Measurements from ENCODE around the gene NUAK1.
A peak's percentile ranks its signal among the peaks of the same experiment; 100 is the strongest.

The NUAK1 gene

GRCh38 chr12:106062693-106063092 lies 76.1 kb downstream of the NUAK1 start:
- DNase-seq (ENCODE audit: low spot score), result no peak

- no peak for DNase-seq (ENCODE audit: low spot score)
Observed at GRCh38 chr12:106058256-106059182, 80.2 kb downstream of the NUAK1 start.

GRCh38 chr12:106054049-106054448 lies 84.7 kb downstream of the NUAK1 start:
- DNase-seq (ENCODE audit: low spot score), result no peak

GRCh38 chr12:106051853-106052531 lies 86.8 kb downstream of the NUAK1 start:
- DNase-seq (ENCODE audit: low spot score), result no peak

GRCh38 chr12:106049546-106049945 lies 89.2 kb downstream of the NUAK1 start:
- no peak for DNase-seq (ENCODE audit: low spot score)

- peak; percentile 80 for DNase-seq (ENCODE audit: low spot score)
Observed at GRCh38 chr12:106049105-106049504, 89.6 kb downstream of the NUAK1 start.

GRCh38 chr12:106048676-106049075 lies 90.1 kb downstream of the NUAK1 start:
- DNase-seq (ENCODE audit: low spot score), result no peak

- no peak for DNase-seq (ENCODE audit: low spot score)
Observed at GRCh38 chr12:106048016-106048415, 90.7 kb downstream of the NUAK1 start.

- no peak for DNase-seq (ENCODE audit: low spot score)
Observed at GRCh38 chr12:106046947-106047346, 91.8 kb downstream of the NUAK1 start.

GRCh38 chr12:106046301-106046846 lies 92.4 kb downstream of the NUAK1 start:
- DNase-seq (ENCODE audit: low spot score), result no peak

GRCh38 chr12:106045251-106045674 lies 93.5 kb downstream of the NUAK1 start:
- no peak for DNase-seq (ENCODE audit: low spot score)

- DNase-seq (ENCODE audit: low spot score), result no peak
Observed at GRCh38 chr12:106044773-106045172, 94.0 kb downstream of the NUAK1 start.

GRCh38 chr12:106042037-106042436 lies 96.7 kb downstream of the NUAK1 start:
- no peak for DNase-seq (ENCODE audit: low spot score)

GRCh38 chr12:106040521-106040920 lies 98.2 kb downstream of the NUAK1 start:
- no peak for DNase-seq (ENCODE audit: low spot score)

- DNase-seq (ENCODE audit: low spot score), result no peak
Observed at GRCh38 chr12:106039646-106040404, 98.9 kb downstream of the NUAK1 start.

- no peak for DNase-seq (ENCODE audit: low spot score)
Observed at GRCh38 chr12:106039242-106039641, 99.5 kb downstream of the NUAK1 start.

GRCh38 chr12:106037524-106038298 lies 101.0 kb downstream of the NUAK1 start:
- no peak for DNase-seq (ENCODE audit: low spot score)

- no peak for DNase-seq (ENCODE audit: low spot score)
Observed at GRCh38 chr12:106035421-106035820, 103.3 kb downstream of the NUAK1 start.

- no peak for DNase-seq (ENCODE audit: low spot score)
Observed at GRCh38 chr12:106034316-106034715, 104.4 kb downstream of the NUAK1 start.

GRCh38 chr12:106033161-106033675 lies 105.5 kb downstream of the NUAK1 start:
- DNase-seq (ENCODE audit: low spot score), result no peak

- no peak for DNase-seq (ENCODE audit: low spot score)
Observed at GRCh38 chr12:106032623-106032925, 106.2 kb downstream of the NUAK1 start.
